ENCODE results near the gene MRPL1.

The MRPL1 gene

GRCh38 chr4:77833126-77833724 lies 29.4 kb upstream of the MRPL1 start:
- TF ChIP-seq, protein P1, sequence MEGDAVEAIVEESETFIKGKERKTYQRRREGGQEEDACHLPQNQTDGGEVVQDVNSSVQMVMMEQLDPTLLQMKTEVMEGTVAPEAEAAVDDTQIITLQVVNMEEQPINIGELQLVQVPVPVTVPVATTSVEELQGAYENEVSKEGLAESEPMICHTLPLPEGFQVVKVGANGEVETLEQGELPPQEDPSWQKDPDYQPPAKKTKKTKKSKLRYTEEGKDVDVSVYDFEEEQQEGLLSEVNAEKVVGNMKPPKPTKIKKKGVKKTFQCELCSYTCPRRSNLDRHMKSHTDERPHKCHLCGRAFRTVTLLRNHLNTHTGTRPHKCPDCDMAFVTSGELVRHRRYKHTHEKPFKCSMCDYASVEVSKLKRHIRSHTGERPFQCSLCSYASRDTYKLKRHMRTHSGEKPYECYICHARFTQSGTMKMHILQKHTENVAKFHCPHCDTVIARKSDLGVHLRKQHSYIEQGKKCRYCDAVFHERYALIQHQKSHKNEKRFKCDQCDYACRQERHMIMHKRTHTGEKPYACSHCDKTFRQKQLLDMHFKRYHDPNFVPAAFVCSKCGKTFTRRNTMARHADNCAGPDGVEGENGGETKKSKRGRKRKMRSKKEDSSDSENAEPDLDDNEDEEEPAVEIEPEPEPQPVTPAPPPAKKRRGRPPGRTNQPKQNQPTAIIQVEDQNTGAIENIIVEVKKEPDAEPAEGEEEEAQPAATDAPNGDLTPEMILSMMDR (conservative IDR thresholded peaks at IDR 0.05; ENCODE audit: control insufficient read depth, insufficient read depth, low read depth, low read length) = no peak
- DNase-seq (ENCODE audit: low read depth) = no peak
- no peak overlapping the region for H3K4me3 ChIP-seq (ENCODE audit: control insufficient read depth, low read depth, low read length)

DNA sequence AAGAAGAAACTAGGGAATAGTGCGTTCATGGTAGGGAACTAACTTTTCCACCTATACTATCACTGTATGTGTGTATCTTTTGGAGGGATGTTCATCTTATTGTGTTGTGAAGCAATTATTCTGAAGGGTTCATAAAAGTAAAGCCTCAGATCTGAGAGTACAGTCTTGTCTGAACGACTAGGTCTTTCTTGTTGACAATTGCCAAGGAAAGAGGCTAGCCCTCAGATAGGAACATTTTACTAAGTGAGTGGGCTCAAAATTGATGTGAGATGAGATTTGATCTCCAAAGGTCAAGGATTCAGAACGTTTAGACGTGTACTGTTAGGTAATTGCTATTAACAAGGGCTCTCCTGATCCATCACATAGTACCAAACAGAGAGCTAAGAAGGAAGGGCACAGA lies 28.2 kb upstream of the MRPL1 start:
- TF ChIP-seq, protein P1 (conservative IDR thresholded peaks at IDR 0.05; ENCODE audit: control insufficient read depth, insufficient read depth, low read depth, low read length) = no peak
- no peak overlapping the region for H3K4me3 ChIP-seq (ENCODE audit: control insufficient read depth, low read depth, low read length)
- DNase-seq (ENCODE audit: low read depth) = no peak

GRCh38 chr4:77843628-77844027 lies 19.0 kb upstream of the MRPL1 start:
- H3K4me3 ChIP-seq (ENCODE audit: control insufficient read depth, low read depth, low read length) = no peak overlapping the region
- TF ChIP-seq, protein P1 (conservative IDR thresholded peaks at IDR 0.05; ENCODE audit: control insufficient read depth, insufficient read depth, low read depth, low read length) = no peak
- no peak for DNase-seq (ENCODE audit: low read depth)

DNA sequence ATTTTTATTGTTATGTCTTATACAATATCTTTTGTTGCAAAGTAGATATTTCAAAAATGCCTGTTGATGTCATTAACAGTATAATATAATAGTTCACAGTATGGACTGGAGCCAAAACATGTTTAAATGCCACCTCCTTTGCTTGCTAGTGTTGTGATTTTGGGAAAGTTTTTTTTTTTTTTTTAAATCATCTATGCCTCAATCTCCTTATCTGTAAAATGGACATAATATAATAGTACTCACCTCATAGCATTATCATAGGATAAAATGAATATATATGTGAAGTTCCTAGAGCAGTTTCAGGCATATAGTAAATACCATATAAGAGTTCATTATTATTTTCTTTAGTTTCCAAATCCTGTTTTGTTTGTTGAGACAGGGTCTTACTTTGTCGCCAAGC lies 18.3 kb upstream of the MRPL1 start:
- H3K4me3 ChIP-seq (ENCODE audit: control insufficient read depth, low read depth, low read length) = no peak overlapping the region
- TF ChIP-seq, protein P1 (conservative IDR thresholded peaks at IDR 0.05; ENCODE audit: control insufficient read depth, insufficient read depth, low read depth, low read length) = no peak
- DNase-seq (ENCODE audit: low read depth) = no peak

DNA sequence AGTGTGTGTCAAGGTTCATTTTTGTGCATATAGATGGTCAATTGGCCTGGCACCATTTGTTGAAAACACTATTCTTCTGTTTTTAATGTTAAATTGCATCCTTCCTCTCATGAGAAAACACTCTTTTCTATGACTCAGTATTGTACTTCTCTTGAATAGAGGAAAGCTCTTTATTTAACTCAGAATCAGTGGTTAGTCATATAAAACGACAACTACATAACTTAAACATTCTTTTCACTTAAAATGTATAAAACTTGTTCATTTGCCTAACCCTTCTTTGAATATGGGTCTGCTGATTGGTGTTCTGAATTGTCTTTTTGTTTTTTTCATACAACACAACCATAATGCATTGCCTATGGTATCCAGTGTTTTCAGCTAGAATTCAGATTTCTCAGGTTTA lies 17.2 kb upstream of the MRPL1 start:
- no peak overlapping the region for H3K4me3 ChIP-seq (ENCODE audit: control insufficient read depth, low read depth, low read length)
- no peak for DNase-seq (ENCODE audit: low read depth)
- TF ChIP-seq, protein P1 (conservative IDR thresholded peaks at IDR 0.05; ENCODE audit: control insufficient read depth, insufficient read depth, low read depth, low read length) = no peak

- H3K4me3 ChIP-seq (ENCODE audit: control insufficient read depth, low read depth, low read length) = no peak overlapping the region
- no peak for DNase-seq (ENCODE audit: low read depth)
- TF ChIP-seq, protein P1 (conservative IDR thresholded peaks at IDR 0.05; ENCODE audit: control insufficient read depth, insufficient read depth, low read depth, low read length) = no peak
These were observed 16.7 kb upstream of the MRPL1 start for GRCh38 chr4:77845929-77846328.

- TF ChIP-seq, protein P1 (conservative IDR thresholded peaks at IDR 0.05; ENCODE audit: control insufficient read depth, insufficient read depth, low read depth, low read length) = no peak
- DNase-seq (ENCODE audit: low read depth) = no peak
These were observed 14.1 kb upstream of the MRPL1 start for GRCh38 chr4:77848508-77848907.

More at GRCh38 chr4:77848508-77848907, 14.1 kb upstream of the MRPL1 start:
- H3K4me3 ChIP-seq (ENCODE audit: control insufficient read depth, low read depth, low read length) = no peak overlapping the region
